ENCODE results near the gene JAKMIP2.

JAKMIP2 gene

DNA sequence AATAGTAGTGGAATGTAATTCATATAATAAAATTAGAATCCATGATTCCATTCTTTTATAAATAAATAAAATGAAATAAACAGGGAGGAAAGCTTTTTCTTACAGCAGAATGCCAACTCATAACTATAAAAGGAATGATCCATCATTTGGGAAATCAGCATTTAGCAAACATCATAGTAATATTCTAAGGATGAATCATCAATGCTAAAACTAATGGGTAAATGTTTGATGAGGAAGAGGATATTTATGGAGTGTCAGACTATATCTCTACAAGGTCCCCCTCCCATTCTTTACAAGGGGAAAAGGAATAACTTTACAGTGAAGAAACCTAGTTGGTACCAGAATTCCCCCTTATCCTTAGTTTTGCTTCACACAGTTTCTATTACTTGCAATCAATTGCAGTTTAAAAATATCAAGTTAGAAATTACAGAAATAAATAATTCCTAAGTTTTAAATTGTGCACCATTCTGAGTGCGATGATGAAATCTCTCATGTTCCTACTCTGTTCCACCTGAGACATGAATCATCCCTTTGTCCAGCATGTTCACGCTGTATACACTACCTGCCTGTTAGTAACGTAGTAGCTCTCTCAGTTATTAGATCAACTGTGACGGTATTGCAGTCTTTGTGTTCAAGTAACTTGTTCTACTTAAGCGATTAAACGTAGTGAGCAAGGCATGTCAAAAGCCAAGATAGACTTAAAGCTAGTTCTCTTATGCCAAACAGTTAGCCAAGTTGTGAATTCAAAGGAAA lies 14.2 kb upstream of the JAKMIP2 start:
- TF ChIP-seq ARNTL (CRISPR knock-in tag; IDR thresholded peaks at IDR 0.05; ENCODE audit: borderline replicate concordance, low read depth): no peak
- no peak for TF ChIP-seq ZFP30 (CRISPR knock-in tag; IDR thresholded peaks at IDR 0.05)
- TF ChIP-seq ZNF8 (CRISPR knock-in tag; IDR thresholded peaks at IDR 0.05): no peak
- TF ChIP-seq RARB (CRISPR knock-in tag; IDR thresholded peaks at IDR 0.05): no peak
- TF ChIP-seq GLIS3 (CRISPR knock-in tag; IDR thresholded peaks at IDR 0.05): no peak
- no peak for TF ChIP-seq TOX (CRISPR knock-in tag; IDR thresholded peaks at IDR 0.05; ENCODE audit: borderline replicate concordance)
- TF ChIP-seq, protein P1, sequence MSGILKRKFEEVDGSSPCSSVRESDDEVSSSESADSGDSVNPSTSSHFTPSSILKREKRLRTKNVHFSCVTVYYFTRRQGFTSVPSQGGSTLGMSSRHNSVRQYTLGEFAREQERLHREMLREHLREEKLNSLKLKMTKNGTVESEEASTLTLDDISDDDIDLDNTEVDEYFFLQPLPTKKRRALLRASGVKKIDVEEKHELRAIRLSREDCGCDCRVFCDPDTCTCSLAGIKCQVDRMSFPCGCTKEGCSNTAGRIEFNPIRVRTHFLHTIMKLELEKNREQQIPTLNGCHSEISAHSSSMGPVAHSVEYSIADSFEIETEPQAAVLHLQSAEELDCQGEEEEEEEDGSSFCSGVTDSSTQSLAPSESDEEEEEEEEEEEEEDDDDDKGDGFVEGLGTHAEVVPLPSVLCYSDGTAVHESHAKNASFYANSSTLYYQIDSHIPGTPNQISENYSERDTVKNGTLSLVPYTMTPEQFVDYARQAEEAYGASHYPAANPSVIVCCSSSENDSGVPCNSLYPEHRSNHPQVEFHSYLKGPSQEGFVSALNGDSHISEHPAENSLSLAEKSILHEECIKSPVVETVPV (CRISPR knock-in tag; IDR thresholded peaks at IDR 0.05): no peak
- no peak for TF ChIP-seq TCF4 (CRISPR knock-in tag; IDR thresholded peaks at IDR 0.05; ENCODE audit: borderline replicate concordance)
- TF ChIP-seq ZNF70 (CRISPR knock-in tag; IDR thresholded peaks at IDR 0.05): no peak
- TF ChIP-seq SNAI2 (CRISPR knock-in tag; IDR thresholded peaks at IDR 0.05): no peak
- no peak for TF ChIP-seq OSR1 (CRISPR knock-in tag; IDR thresholded peaks at IDR 0.05)
- TF ChIP-seq, protein P2, sequence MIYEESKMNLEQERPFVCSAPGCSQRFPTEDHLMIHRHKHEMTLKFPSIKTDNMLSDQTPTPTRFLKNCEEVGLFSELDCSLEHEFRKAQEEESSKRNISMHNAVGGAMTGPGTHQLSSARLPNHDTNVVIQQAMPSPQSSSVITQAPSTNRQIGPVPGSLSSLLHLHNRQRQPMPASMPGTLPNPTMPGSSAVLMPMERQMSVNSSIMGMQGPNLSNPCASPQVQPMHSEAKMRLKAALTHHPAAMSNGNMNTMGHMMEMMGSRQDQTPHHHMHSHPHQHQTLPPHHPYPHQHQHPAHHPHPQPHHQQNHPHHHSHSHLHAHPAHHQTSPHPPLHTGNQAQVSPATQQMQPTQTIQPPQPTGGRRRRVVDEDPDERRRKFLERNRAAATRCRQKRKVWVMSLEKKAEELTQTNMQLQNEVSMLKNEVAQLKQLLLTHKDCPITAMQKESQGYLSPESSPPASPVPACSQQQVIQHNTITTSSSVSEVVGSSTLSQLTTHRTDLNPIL (CRISPR knock-in tag; IDR thresholded peaks at IDR 0.05; ENCODE audit: low read depth): no peak
- TF ChIP-seq ZNF565 (CRISPR knock-in tag; conservative IDR thresholded peaks at IDR 0.05; ENCODE audit: low read depth): no peak
- TF ChIP-seq ZFP3 (CRISPR knock-in tag; IDR thresholded peaks at IDR 0.05): no peak
- no peak for TF ChIP-seq PPARA (CRISPR knock-in tag; IDR thresholded peaks at IDR 0.05; ENCODE audit: borderline replicate concordance)
- no peak for TF ChIP-seq BACH2 (CRISPR knock-in tag; IDR thresholded peaks at IDR 0.05; ENCODE audit: borderline replicate concordance)
- TF ChIP-seq ESRRG (CRISPR knock-in tag; IDR thresholded peaks at IDR 0.05): no peak
- TF ChIP-seq, protein P3, sequence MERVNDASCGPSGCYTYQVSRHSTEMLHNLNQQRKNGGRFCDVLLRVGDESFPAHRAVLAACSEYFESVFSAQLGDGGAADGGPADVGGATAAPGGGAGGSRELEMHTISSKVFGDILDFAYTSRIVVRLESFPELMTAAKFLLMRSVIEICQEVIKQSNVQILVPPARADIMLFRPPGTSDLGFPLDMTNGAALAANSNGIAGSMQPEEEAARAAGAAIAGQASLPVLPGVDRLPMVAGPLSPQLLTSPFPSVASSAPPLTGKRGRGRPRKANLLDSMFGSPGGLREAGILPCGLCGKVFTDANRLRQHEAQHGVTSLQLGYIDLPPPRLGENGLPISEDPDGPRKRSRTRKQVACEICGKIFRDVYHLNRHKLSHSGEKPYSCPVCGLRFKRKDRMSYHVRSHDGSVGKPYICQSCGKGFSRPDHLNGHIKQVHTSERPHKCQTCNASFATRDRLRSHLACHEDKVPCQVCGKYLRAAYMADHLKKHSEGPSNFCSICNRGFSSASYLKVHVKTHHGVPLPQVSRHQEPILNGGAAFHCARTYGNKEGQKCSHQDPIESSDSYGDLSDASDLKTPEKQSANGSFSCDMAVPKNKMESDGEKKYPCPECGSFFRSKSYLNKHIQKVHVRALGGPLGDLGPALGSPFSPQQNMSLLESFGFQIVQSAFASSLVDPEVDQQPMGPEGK (CRISPR knock-in tag; IDR thresholded peaks at IDR 0.05; ENCODE audit: borderline replicate concordance): no peak
- ATAC-seq: no peak

DNA sequence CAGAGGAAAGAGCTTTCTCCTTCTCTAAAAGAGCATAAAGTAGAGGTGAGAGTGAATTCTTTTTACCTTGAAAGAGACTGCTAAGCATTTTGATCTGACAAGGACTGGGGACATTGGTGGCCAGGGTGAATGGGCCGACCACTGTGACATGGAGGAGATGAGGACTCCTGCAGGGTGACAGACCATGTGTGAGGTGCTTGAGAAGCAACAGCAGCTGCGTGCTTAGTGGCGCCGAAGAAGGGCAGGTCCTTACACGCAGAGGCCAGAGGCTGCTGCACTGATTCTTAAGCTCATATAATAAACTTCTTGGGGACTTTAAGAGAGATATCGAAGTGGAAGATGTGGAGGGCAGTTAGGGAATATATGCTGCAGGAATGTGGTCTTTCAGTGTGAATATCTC lies 8.7 kb upstream of the JAKMIP2 start:
- TF ChIP-seq TOX (CRISPR knock-in tag; IDR thresholded peaks at IDR 0.05; ENCODE audit: borderline replicate concordance) (no peak), ISL1 (CRISPR knock-in tag; IDR thresholded peaks at IDR 0.05) (no peak), PPARA (CRISPR knock-in tag; IDR thresholded peaks at IDR 0.05; ENCODE audit: borderline replicate concordance) (no peak), ZC3H10 (CRISPR knock-in tag; IDR thresholded peaks at IDR 0.05) (no peak), SNAI2 (CRISPR knock-in tag; IDR thresholded peaks at IDR 0.05) (no peak), RARB (CRISPR knock-in tag; IDR thresholded peaks at IDR 0.05) (no peak), CSDC2 (CRISPR knock-in tag; IDR thresholded peaks at IDR 0.05) (no peak), OSR1 (CRISPR knock-in tag; IDR thresholded peaks at IDR 0.05) (no peak), ESRRG (CRISPR knock-in tag; IDR thresholded peaks at IDR 0.05) (no peak), ARNTL (CRISPR knock-in tag; IDR thresholded peaks at IDR 0.05; ENCODE audit: borderline replicate concordance, low read depth) (no peak), GLIS3 (CRISPR knock-in tag; IDR thresholded peaks at IDR 0.05) (no peak), ZFP3 (CRISPR knock-in tag; IDR thresholded peaks at IDR 0.05) (no peak), ZNF565 (CRISPR knock-in tag; conservative IDR thresholded peaks at IDR 0.05; ENCODE audit: low read depth) (no peak), ZNF70 (CRISPR knock-in tag; IDR thresholded peaks at IDR 0.05) (no peak)
- TF ChIP-seq, protein P1 (CRISPR knock-in tag; IDR thresholded peaks at IDR 0.05): no peak
- TF ChIP-seq, protein P3 (CRISPR knock-in tag; IDR thresholded peaks at IDR 0.05; ENCODE audit: borderline replicate concordance): no peak
- ATAC-seq: no peak

DNA sequence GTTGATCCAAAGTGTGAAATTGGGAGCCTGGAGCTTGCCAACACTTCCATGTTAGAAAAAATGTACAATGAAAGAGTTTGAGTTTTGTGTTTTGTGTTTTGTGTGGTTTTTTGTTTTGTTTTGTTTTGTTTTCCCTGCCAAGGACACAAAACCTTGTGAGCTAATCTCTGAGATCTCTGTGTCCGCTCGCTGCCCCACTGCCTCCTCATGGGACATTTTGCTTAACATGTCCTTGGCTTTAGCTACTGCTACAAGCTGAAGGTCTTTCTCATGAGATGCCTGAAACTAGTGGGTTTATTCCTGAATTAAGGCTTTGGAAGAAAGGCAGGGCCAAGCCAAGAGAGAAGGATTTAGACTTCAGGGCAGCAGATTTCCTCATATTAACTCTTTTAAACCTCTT lies 7.3 kb upstream of the JAKMIP2 start:
- ATAC-seq: no peak
- TF ChIP-seq CSDC2 (CRISPR knock-in tag; IDR thresholded peaks at IDR 0.05) (no peak), GLIS3 (CRISPR knock-in tag; IDR thresholded peaks at IDR 0.05) (no peak), ZFP3 (CRISPR knock-in tag; IDR thresholded peaks at IDR 0.05) (no peak), BACH2 (CRISPR knock-in tag; IDR thresholded peaks at IDR 0.05; ENCODE audit: borderline replicate concordance) (no peak), SNAI2 (CRISPR knock-in tag; IDR thresholded peaks at IDR 0.05) (no peak), ARNTL (CRISPR knock-in tag; IDR thresholded peaks at IDR 0.05; ENCODE audit: borderline replicate concordance, low read depth) (no peak), ESRRG (CRISPR knock-in tag; IDR thresholded peaks at IDR 0.05) (no peak)
- TF ChIP-seq, protein P4, sequence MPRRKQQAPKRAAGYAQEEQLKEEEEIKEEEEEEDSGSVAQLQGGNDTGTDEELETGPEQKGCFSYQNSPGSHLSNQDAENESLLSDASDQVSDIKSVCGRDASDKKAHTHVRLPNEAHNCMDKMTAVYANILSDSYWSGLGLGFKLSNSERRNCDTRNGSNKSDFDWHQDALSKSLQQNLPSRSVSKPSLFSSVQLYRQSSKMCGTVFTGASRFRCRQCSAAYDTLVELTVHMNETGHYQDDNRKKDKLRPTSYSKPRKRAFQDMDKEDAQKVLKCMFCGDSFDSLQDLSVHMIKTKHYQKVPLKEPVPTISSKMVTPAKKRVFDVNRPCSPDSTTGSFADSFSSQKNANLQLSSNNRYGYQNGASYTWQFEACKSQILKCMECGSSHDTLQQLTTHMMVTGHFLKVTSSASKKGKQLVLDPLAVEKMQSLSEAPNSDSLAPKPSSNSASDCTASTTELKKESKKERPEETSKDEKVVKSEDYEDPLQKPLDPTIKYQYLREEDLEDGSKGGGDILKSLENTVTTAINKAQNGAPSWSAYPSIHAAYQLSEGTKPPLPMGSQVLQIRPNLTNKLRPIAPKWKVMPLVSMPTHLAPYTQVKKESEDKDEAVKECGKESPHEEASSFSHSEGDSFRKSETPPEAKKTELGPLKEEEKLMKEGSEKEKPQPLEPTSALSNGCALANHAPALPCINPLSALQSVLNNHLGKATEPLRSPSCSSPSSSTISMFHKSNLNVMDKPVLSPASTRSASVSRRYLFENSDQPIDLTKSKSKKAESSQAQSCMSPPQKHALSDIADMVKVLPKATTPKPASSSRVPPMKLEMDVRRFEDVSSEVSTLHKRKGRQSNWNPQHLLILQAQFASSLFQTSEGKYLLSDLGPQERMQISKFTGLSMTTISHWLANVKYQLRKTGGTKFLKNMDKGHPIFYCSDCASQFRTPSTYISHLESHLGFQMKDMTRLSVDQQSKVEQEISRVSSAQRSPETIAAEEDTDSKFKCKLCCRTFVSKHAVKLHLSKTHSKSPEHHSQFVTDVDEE (CRISPR knock-in tag; IDR thresholded peaks at IDR 0.05): no peak
- TF ChIP-seq, protein P1 (CRISPR knock-in tag; IDR thresholded peaks at IDR 0.05): no peak

Data from SK-N-SH treated with all-trans-retinoic acid at 6 μM for 48 hours (cell line).